HCT116 (cell line): ENCODE results near the gene EFHD1.

Experiments used
- CBX3 ChIP-seq: IDR thresholded peaks from 2 replicates; pipeline ENCODE4 v1.6.1; 2012; ENCODE audit warnings: low read depth
- EZH2 ChIP-seq: fragments of 200-600 bp; sonication (generic); IDR thresholded peaks from 2 replicates; pipeline ENCODE4 v1.6.1; 2017; ENCODE audit warnings: antibody characterized with exemption, mixed run types
- POLR2A ChIP-seq: IDR thresholded peaks from 2 replicates; pipeline ENCODE4 v1.7.0; 2011; ENCODE audit warnings: borderline replicate concordance; ENCODE audit not compliant: insufficient read depth, insufficient read length; ENCODE audit errors: extremely low read depth
- YY1 ChIP-seq: IDR thresholded peaks from 2 replicates; pipeline ENCODE4 v1.6.1; 2011; ENCODE audit warnings: low read length, low read depth, moderate library complexity, mild to moderate bottlenecking; ENCODE audit not compliant: insufficient replicate concordance; ENCODE audit errors: extremely low read depth
- ZNF274 ChIP-seq: fragments of 200-500 bp; sonication (Bioruptor generic); IDR thresholded peaks from 2 replicates; pipeline ENCODE4 v1.6.1; 2014; ENCODE audit warnings: mild to moderate bottlenecking, low read depth, low read length, inconsistent platforms
- TF ChIP-seq, protein P1 (sequence below), 3 experiments: fragments of 200-600 bp in 1 of 3; sonication (generic) in 1 of 3; IDR thresholded peaks in 2 of 3; conservative IDR thresholded peaks in 1 of 3; 2 replicates each; pipeline ENCODE4 v1.5.1; 2012 to 2017; ENCODE audit warnings: low read depth in 2 of 3, low read length in 2 of 3, antibody characterized with exemption in 1 of 3, borderline replicate concordance in 1 of 3, control low read depth in 1 of 3, mild to moderate bottlenecking in 1 of 3, mixed read lengths in 1 of 3, mixed run types in 1 of 3, moderate library complexity in 1 of 3; ENCODE audit not compliant: insufficient read depth in 1 of 3
- TF ChIP-seq, protein P2 (sequence below): IDR thresholded peaks from 2 replicates; pipeline ENCODE4 v1.6.1; 2012; ENCODE audit warnings: low read depth

GRCh38 chr2:232728785-232729184, 95.4 kb downstream of the EFHD1 start:
- TF ChIP-seq POLR2A (no peak), CBX3 (no peak), YY1 (no peak), EZH2 (no peak), ZNF274 (no peak)
- TF ChIP-seq, protein P1, sequence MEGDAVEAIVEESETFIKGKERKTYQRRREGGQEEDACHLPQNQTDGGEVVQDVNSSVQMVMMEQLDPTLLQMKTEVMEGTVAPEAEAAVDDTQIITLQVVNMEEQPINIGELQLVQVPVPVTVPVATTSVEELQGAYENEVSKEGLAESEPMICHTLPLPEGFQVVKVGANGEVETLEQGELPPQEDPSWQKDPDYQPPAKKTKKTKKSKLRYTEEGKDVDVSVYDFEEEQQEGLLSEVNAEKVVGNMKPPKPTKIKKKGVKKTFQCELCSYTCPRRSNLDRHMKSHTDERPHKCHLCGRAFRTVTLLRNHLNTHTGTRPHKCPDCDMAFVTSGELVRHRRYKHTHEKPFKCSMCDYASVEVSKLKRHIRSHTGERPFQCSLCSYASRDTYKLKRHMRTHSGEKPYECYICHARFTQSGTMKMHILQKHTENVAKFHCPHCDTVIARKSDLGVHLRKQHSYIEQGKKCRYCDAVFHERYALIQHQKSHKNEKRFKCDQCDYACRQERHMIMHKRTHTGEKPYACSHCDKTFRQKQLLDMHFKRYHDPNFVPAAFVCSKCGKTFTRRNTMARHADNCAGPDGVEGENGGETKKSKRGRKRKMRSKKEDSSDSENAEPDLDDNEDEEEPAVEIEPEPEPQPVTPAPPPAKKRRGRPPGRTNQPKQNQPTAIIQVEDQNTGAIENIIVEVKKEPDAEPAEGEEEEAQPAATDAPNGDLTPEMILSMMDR (IDR thresholded peaks at IDR 0.05 in 2 of 3, conservative IDR thresholded peaks at IDR 0.05 in 1 of 3; ENCODE audit: borderline replicate concordance in 1 of 3, insufficient read depth in 1 of 3, low read depth in 2 of 3, low read length in 2 of 3), result no peak
- TF ChIP-seq, protein P2, sequence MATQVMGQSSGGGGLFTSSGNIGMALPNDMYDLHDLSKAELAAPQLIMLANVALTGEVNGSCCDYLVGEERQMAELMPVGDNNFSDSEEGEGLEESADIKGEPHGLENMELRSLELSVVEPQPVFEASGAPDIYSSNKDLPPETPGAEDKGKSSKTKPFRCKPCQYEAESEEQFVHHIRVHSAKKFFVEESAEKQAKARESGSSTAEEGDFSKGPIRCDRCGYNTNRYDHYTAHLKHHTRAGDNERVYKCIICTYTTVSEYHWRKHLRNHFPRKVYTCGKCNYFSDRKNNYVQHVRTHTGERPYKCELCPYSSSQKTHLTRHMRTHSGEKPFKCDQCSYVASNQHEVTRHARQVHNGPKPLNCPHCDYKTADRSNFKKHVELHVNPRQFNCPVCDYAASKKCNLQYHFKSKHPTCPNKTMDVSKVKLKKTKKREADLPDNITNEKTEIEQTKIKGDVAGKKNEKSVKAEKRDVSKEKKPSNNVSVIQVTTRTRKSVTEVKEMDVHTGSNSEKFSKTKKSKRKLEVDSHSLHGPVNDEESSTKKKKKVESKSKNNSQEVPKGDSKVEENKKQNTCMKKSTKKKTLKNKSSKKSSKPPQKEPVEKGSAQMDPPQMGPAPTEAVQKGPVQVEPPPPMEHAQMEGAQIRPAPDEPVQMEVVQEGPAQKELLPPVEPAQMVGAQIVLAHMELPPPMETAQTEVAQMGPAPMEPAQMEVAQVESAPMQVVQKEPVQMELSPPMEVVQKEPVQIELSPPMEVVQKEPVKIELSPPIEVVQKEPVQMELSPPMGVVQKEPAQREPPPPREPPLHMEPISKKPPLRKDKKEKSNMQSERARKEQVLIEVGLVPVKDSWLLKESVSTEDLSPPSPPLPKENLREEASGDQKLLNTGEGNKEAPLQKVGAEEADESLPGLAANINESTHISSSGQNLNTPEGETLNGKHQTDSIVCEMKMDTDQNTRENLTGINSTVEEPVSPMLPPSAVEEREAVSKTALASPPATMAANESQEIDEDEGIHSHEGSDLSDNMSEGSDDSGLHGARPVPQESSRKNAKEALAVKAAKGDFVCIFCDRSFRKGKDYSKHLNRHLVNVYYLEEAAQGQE, result no peak
